ENCODE results near the gene CDH13.

- TF ChIP-seq CTCF (IDR thresholded peaks at IDR 0.05) (no peak), POLR2A (IDR thresholded peaks at IDR 0.05) (no peak)
These were observed 344.4 kb downstream of the CDH13 start for GRCh38 chr16:82971126-82971525.

Measured in thyroid gland (tissue), 4 donors.